Measurements from ENCODE around the gene DAAM1. TPM values are rescaled to one million over a fixed set of nuclear protein-coding genes. Genes with fewer than 3 reads are reported as not detected.

Gene DAAM1
- total RNA-seq, 1 donor from 2014 or later: 64.3 TPM

- no peaks in the 10 kb centered on the region for H3K27me3 Mint-ChIP-seq
- peaks cover 6% of the 10 kb centered on the region for H3K9me3 Mint-ChIP-seq
- H3K4me1 Mint-ChIP-seq (ENCODE audit: unreplicated experiment): peaks cover 29% of the 10 kb centered on the region
- no peak overlapping the region for H3K4me3 Mint-ChIP-seq
- no peak overlapping the region for H3K27ac Mint-ChIP-seq
- DNase-seq (ENCODE audit: extremely low spot score, unreplicated experiment): no peak
- peaks cover 3% of the 10 kb centered on the region for H3K36me3 Mint-ChIP-seq
- TF ChIP-seq CTCF (conservative IDR thresholded peaks at IDR 0.05): no peak
These were observed 52.7 kb downstream of the DAAM1 start for GRCh38 chr14:59241121-59241520.

DNA sequence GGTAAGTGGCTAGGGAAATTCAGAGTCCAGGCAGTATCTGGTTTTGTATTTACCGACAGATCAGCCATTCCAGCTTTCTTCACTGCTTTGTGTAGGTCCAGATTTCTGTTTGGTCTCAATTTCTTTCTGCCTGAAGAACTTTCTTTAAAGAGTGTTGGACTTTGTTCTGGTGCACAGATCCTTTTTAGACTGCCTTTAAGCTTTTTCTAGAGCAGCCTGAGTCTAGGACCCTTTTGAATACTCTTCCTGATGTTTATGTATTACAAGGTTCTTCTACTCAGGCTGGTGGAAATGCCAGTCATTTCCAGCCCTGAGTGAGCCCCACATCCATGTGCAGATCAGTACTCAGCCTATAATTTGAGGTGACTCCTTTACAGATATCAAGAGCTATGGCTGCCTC lies 54.7 kb downstream of the DAAM1 start:
- Mint-ChIP-seq H3K27ac (no peak overlapping the region), H3K36me3 (peaks cover 3% of the 10 kb centered on the region), H3K4me3 (no peak overlapping the region), H3K9me3 (peaks cover 6% of the 10 kb centered on the region), H3K4me1 (ENCODE audit: unreplicated experiment) (peaks cover 25% of the 10 kb centered on the region), H3K27me3 (no peaks in the 10 kb centered on the region)
- DNase-seq (ENCODE audit: extremely low spot score, unreplicated experiment): no peak
- no peak for TF ChIP-seq CTCF (conservative IDR thresholded peaks at IDR 0.05)

DNA sequence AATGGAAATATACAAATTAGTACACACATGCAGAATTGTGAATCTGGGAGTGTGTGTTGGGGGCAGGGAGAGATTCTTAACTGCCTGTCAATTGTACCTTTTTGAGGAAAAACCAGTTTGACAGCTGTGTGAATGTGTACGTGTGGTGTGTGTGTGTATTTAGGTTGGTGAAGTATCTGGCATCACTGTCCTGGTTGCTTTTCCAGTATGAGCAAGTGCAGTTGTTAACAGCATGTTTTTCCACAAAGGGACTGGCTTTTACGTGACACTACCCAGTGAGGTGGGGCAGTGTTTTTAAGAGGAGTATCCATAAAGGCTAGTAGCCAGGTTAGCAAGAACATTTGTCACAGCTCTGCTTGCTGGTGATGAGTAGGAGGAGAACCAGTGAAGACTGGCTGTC lies 56.1 kb downstream of the DAAM1 start:
- Mint-ChIP-seq H3K27ac (peak overlapping the region; percentile 91), H3K4me3 (peak overlapping the region; percentile 39), H3K4me1 (ENCODE audit: unreplicated experiment) (peaks cover 27% of the 10 kb centered on the region), H3K27me3 (no peaks in the 10 kb centered on the region), H3K36me3 (peaks cover 6% of the 10 kb centered on the region), H3K9me3 (peaks cover 6% of the 10 kb centered on the region)
- TF ChIP-seq CTCF (conservative IDR thresholded peaks at IDR 0.05): no peak
- DNase-seq (ENCODE audit: extremely low spot score, unreplicated experiment): no peak

GRCh38 chr14:59245809-59246295 lies 57.4 kb downstream of the DAAM1 start:
- H3K4me1 Mint-ChIP-seq (ENCODE audit: unreplicated experiment): peaks cover 29% of the 10 kb centered on the region
- no peak for DNase-seq (ENCODE audit: extremely low spot score, unreplicated experiment)
- no peak for TF ChIP-seq CTCF (conservative IDR thresholded peaks at IDR 0.05)
- peaks cover 3% of the 10 kb centered on the region for H3K36me3 Mint-ChIP-seq
- no peak overlapping the region for H3K4me3 Mint-ChIP-seq
- no peaks in the 10 kb centered on the region for H3K27me3 Mint-ChIP-seq
- no peak overlapping the region for H3K27ac Mint-ChIP-seq
- H3K9me3 Mint-ChIP-seq: peaks cover 6% of the 10 kb centered on the region

- no peaks in the 10 kb centered on the region for H3K27me3 Mint-ChIP-seq
- H3K9me3 Mint-ChIP-seq: peaks cover 6% of the 10 kb centered on the region
- H3K36me3 Mint-ChIP-seq: peaks cover 3% of the 10 kb centered on the region
- no peak for DNase-seq (ENCODE audit: extremely low spot score, unreplicated experiment)
- no peak overlapping the region for H3K27ac Mint-ChIP-seq
- no peak overlapping the region for H3K4me3 Mint-ChIP-seq
- H3K4me1 Mint-ChIP-seq (ENCODE audit: unreplicated experiment): peaks cover 33% of the 10 kb centered on the region
- no peak for TF ChIP-seq CTCF (conservative IDR thresholded peaks at IDR 0.05)
These were observed 58.1 kb downstream of the DAAM1 start for GRCh38 chr14:59246566-59246965.
